ENCODE results near the gene CNTNAP2.

DNA sequence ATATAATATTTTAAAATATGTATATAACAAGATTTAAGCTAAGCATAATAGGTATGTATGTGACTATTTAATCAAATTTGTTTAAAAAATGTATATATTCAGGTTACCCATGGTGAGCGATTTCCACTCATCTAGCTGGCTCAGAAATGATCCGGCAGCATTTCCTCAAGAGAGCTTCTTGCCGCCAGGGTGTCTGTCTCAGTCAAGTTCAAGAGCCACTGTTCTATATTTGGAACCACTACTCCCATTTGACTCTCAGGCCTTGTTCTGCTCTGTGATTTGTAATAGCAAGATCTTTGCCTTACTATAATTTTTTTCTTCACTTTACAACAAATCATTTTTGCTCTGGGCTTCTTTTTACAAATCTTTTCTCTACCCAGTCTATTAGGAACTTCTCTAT is 48.7 kb upstream of the CNTNAP2 start:
- TF ChIP-seq CTCF (conservative IDR thresholded peaks at IDR 0.05; ENCODE audit: low read depth, low read length) (no peak), EZH2 (IDR thresholded peaks at IDR 0.05; ENCODE audit: borderline replicate concordance, low read depth, low read length, poor library complexity, severe bottlenecking) (no peak)
